Measurements from ENCODE around the gene RFTN1.

- TF ChIP-seq, protein P1, sequence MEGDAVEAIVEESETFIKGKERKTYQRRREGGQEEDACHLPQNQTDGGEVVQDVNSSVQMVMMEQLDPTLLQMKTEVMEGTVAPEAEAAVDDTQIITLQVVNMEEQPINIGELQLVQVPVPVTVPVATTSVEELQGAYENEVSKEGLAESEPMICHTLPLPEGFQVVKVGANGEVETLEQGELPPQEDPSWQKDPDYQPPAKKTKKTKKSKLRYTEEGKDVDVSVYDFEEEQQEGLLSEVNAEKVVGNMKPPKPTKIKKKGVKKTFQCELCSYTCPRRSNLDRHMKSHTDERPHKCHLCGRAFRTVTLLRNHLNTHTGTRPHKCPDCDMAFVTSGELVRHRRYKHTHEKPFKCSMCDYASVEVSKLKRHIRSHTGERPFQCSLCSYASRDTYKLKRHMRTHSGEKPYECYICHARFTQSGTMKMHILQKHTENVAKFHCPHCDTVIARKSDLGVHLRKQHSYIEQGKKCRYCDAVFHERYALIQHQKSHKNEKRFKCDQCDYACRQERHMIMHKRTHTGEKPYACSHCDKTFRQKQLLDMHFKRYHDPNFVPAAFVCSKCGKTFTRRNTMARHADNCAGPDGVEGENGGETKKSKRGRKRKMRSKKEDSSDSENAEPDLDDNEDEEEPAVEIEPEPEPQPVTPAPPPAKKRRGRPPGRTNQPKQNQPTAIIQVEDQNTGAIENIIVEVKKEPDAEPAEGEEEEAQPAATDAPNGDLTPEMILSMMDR (conservative IDR thresholded peaks at IDR 0.05; ENCODE audit: low read length) = no peak
- TF ChIP-seq EZH2phosphoT487 (IDR thresholded peaks at IDR 0.05; ENCODE audit: borderline replicate concordance) = no peak
Observed at GRCh38 chr3:16496008-16496407, 17.5 kb downstream of the RFTN1 start.

All from Loucy (cell line).